Osteocyte (in vitro differentiated cells): ENCODE results near the gene ADAMTS14. TPM values are rescaled to one million over a fixed set of nuclear protein-coding genes. Genes with fewer than 3 reads are reported as not detected.

ENCODE experiments used
- DNase-seq: peaks from one replicate; pipeline ENCODE4 v3.0.0; 2021; ENCODE audit warnings: mixed read lengths; ENCODE audit not compliant: unreplicated experiment; ENCODE audit errors: extremely low spot score
- H3K27ac Mint-ChIP-seq: one replicate; pipeline ENCODE4 v1.8.0; 2021; ENCODE audit warnings: mild to moderate bottlenecking, mixed read lengths; ENCODE audit not compliant: unreplicated experiment
- H3K27me3 Mint-ChIP-seq: one replicate; pipeline ENCODE4 v1.8.0; 2021; ENCODE audit warnings: mixed read lengths; ENCODE audit not compliant: unreplicated experiment
- H3K36me3 Mint-ChIP-seq: one replicate; pipeline ENCODE4 v1.8.0; 2021; ENCODE audit warnings: mixed read lengths; ENCODE audit not compliant: unreplicated experiment
- H3K4me1 Mint-ChIP-seq: one replicate; pipeline ENCODE4 v1.8.0; 2021; ENCODE audit warnings: mixed read lengths; ENCODE audit not compliant: unreplicated experiment
- H3K4me3 Mint-ChIP-seq: one replicate; pipeline ENCODE4 v1.8.0; 2021; ENCODE audit warnings: mild to moderate bottlenecking, moderate library complexity, mixed read lengths; ENCODE audit not compliant: unreplicated experiment
- H3K9me3 Mint-ChIP-seq: one replicate; pipeline ENCODE4 v1.8.0; 2021; ENCODE audit warnings: mixed read lengths; ENCODE audit not compliant: unreplicated experiment
- CTCF ChIP-seq: fragments of 200-600 bp; sonication (generic); IDR thresholded peaks from 2 replicates; pipeline ENCODE4 v1.5.0; 2021; ENCODE audit warnings: antibody characterized with exemption, mild to moderate bottlenecking, moderate library complexity
- total RNA-seq: library from RNA; stranded (reverse); gene quantifications from 2 replicates; pipeline ENCODE4 v1.2.1, GENCODE V29; 2021

The ADAMTS14 gene
- total RNA-seq, 1 donor from 2014 or later, result 4.1 TPM

- TF ChIP-seq CTCF, result no peak
- Mint-ChIP-seq H3K4me1 (peaks cover 4% of the 10 kb centered on the region), H3K27me3 (no peaks in the 10 kb centered on the region), H3K4me3 (no peak overlapping the region), H3K9me3 (no peaks in the 10 kb centered on the region), H3K36me3 (peaks cover 2% of the 10 kb centered on the region), H3K27ac (no peak overlapping the region)
- DNase-seq, result no peak
These were observed 75.1 kb downstream of the ADAMTS14 start for GRCh38 chr10:70747192-70747965.

GRCh38 chr10:70748305-70748704 is 76.0 kb downstream of the ADAMTS14 start:
- no peak for DNase-seq
- Mint-ChIP-seq H3K36me3 (peaks cover 2% of the 10 kb centered on the region), H3K27ac (no peak overlapping the region), H3K4me1 (no peaks in the 10 kb centered on the region), H3K4me3 (no peak overlapping the region), H3K27me3 (no peaks in the 10 kb centered on the region), H3K9me3 (no peaks in the 10 kb centered on the region)
- no peak for TF ChIP-seq CTCF

- no peak for TF ChIP-seq CTCF
- Mint-ChIP-seq H3K4me1 (peaks cover under 1% of the 10 kb centered on the region), H3K9me3 (no peaks in the 10 kb centered on the region), H3K27ac (no peak overlapping the region), H3K4me3 (no peak overlapping the region), H3K36me3 (peaks cover 2% of the 10 kb centered on the region), H3K27me3 (no peaks in the 10 kb centered on the region)
- DNase-seq, result no peak
These were observed 76.7 kb downstream of the ADAMTS14 start for GRCh38 chr10:70748801-70749573.

GRCh38 chr10:70749756-70750155 is 77.5 kb downstream of the ADAMTS14 start:
- Mint-ChIP-seq H3K4me3 (no peak overlapping the region), H3K36me3 (peaks cover 2% of the 10 kb centered on the region), H3K9me3 (no peaks in the 10 kb centered on the region), H3K27me3 (no peaks in the 10 kb centered on the region), H3K27ac (no peak overlapping the region), H3K4me1 (peaks cover 8% of the 10 kb centered on the region)
- TF ChIP-seq CTCF, result no peak
- no peak for DNase-seq

GRCh38 chr10:70750156-70750703 is 77.9 kb downstream of the ADAMTS14 start:
- no peaks in the 10 kb centered on the region for H3K27me3 Mint-ChIP-seq

More at GRCh38 chr10:70750156-70750703, 77.9 kb downstream of the ADAMTS14 start:
- no peak overlapping the region for H3K4me3 Mint-ChIP-seq
- no peak for DNase-seq
- H3K27ac Mint-ChIP-seq, result no peak overlapping the region
- no peak for TF ChIP-seq CTCF
- H3K9me3 Mint-ChIP-seq, result no peaks in the 10 kb centered on the region
- H3K36me3 Mint-ChIP-seq, result no peaks in the 10 kb centered on the region
- H3K4me1 Mint-ChIP-seq, result peaks cover 13% of the 10 kb centered on the region
